Stromal cell of bone marrow (primary cell): ENCODE data around the gene ZSWIM3.
"Not testable (repeated sequence)": the region's sequence is repeated elsewhere in the genome, so short reads cannot be mapped to it uniquely, and the experiment has no call there.

Experiments used
- DNase-seq: peaks from one replicate; pipeline ENCODE4 v3.0.0-alpha.2; 2012; ENCODE audit warnings: low read depth

Gene ZSWIM3

GRCh38 chr20:45857114-45857881, at the start of gene ZSWIM3, which contains the start of gene ACOT8:
TSS of gene ZSWIM3 (plus strand) at chr20:45857614. CDS start at chr20:45857826, 212 bp downstream.
TSS of gene ACOT8 (minus strand) at chr20:45857392. CDS start at chr20:45857315, 77 bp downstream.
- peak; percentile 100 for DNase-seq

- DNase-seq, result no peak
These were observed 47.0 kb upstream of the ZSWIM3 start for GRCh38 chr20:45810191-45810970.

- DNase-seq, result peak; percentile 100
These were observed 45.0 kb upstream of the ZSWIM3 start, which contains the start of gene UBE2C for GRCh38 chr20:45812157-45813005. TSS of gene UBE2C (plus strand) at chr20:45812644. CDS start at chr20:45812696, 52 bp downstream.

GRCh38 chr20:45813006-45813340, 44.4 kb upstream of the ZSWIM3 start:
- DNase-seq, result no peak

- no peak for DNase-seq
These were observed 43.9 kb upstream of the ZSWIM3 start for GRCh38 chr20:45813489-45813888.

- no peak for DNase-seq
These were observed 43.1 kb upstream of the ZSWIM3 start for GRCh38 chr20:45814314-45814713.

- no peak for DNase-seq
These were observed 40.5 kb upstream of the ZSWIM3 start for GRCh38 chr20:45816951-45817350.

- peak; percentile 48 for DNase-seq
These were observed 39.8 kb upstream of the ZSWIM3 start for GRCh38 chr20:45817376-45818194.

- no peak for DNase-seq
These were observed 39.2 kb upstream of the ZSWIM3 start for GRCh38 chr20:45818239-45818638.

- no peak for DNase-seq
These were observed 37.9 kb upstream of the ZSWIM3 start for GRCh38 chr20:45819466-45819865.

GRCh38 chr20:45821947-45822346, 35.5 kb upstream of the ZSWIM3 start:
- DNase-seq, result no peak

GRCh38 chr20:45822857-45823256, 34.6 kb upstream of the ZSWIM3 start:
- DNase-seq, result no peak

- no peak for DNase-seq
These were observed 33.2 kb upstream of the ZSWIM3 start for GRCh38 chr20:45823949-45824835.

GRCh38 chr20:45826381-45827019, 30.9 kb upstream of the ZSWIM3 start:
- peak; percentile 40 for DNase-seq

GRCh38 chr20:45827030-45827652, 30.3 kb upstream of the ZSWIM3 start, which contains the start of gene TNNC2:
TSS of gene TNNC2 (minus strand) at chr20:45827312. CDS start at chr20:45827248, 64 bp downstream.
- DNase-seq, result no peak

GRCh38 chr20:45827712-45828111, 29.7 kb upstream of the ZSWIM3 start:
- no peak for DNase-seq

GRCh38 chr20:45828589-45828988, 28.8 kb upstream of the ZSWIM3 start:
- peak; percentile 30 for DNase-seq

GRCh38 chr20:45829673-45830106, 27.7 kb upstream of the ZSWIM3 start:
- DNase-seq, result not testable (repeated sequence)

GRCh38 chr20:45832619-45833018, 24.8 kb upstream of the ZSWIM3 start:
- no peak for DNase-seq
